CD4-positive, alpha-beta T cell treated with Interleukin-10 for 1 hour (primary cell): ENCODE data around the gene SDHB.
"Not testable (repeated sequence)": the region's sequence is repeated elsewhere in the genome, so short reads cannot be mapped to it uniquely, and the experiment has no call there.

ENCODE experiments used
- DNase-seq: peaks from one replicate; pipeline ENCODE4 v3.0.0-alpha.2; 2020

Gene SDHB

DNA sequence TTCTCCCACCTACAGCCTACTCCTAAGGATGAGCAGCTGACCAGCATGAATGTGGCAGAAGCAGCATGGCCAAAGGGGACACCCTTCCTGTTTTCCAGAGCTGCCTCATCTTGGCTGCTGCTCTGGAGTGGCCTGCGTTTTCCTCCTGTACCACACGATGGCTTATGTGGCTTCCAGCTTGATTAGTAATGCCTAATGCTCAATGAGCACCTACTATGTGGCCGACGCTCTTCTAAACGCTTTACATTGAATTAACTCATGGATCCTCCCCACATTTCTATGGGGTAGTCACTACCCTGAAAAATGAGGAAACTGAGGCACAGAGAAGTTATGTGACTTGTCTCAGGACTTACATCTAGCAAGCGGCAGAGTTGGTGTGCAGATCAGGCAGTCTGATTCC, 18.0 kb upstream of the SDHB start:
- no peak for DNase-seq

DNA sequence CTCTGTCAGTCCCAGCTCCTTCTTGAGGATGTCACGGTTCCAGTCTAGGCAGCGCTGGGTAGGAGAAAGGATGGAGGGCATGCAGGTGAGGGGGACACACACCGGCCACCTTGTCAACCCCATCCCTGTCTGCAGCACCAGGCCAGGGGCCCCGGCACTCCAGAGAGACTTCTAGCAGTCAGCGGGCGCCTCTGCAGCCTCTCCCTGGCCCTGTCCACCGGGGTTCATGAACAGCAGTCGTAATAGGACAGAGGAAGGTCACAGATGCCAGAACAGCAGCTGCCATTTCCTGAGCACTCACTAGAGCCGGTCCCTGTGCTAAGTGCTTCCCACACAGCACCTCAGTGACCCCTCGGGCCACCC, 16.3 kb upstream of the SDHB start:
- DNase-seq: no peak

DNA sequence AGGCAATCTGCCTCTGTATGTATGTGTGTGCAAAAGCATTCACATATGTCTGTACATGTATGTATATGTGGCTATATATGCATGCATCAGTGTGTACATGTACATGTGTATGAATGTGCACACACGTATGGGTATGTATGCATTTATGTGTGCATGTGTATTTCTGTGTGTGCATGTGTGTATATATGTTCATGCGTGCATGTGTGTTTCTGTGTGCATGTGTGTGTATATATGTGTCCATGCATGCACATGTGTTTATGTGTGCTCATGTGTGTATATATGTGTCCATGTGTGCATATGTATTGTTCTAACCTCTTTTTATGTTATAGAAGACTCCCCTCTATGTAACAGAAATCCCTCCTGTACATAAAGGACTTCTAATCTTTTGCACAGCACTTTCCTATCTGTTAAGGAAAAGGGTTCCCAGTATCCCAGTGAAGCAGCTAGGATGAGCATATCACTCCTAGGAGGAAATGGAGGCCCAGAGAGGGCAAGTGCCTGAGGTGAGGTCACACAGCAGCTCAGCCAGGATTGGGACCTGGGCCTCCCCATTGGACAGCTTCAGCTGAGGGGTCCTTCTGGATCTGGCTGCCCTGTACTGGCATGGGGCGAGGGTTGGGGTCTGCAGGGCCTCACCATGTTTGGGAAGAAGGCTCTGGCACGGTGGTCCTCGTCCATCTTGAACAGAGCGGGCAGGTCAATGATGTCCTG, 15.8 kb upstream of the SDHB start:
- DNase-seq: no peak

DNA sequence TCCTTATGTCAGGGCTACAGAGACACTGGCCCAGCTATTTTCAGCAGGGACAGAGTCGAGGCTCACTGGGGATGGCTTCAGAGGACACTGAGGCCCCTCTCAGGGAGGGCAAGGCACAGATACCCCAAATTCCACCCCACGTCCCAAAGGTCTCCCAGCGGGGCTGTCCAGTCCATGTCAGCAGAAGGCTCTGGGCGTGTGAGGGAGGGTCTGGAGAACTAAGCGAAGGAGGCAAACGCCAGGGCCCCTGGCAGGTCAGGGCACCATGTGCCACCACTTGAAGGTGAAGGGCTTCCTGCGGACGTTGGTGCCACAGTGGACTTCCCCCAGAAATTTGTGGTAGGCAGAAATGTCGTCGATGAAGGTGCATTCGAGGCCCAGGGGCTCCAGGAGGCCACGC, 15.0 kb upstream of the SDHB start:
- no peak for DNase-seq

DNA sequence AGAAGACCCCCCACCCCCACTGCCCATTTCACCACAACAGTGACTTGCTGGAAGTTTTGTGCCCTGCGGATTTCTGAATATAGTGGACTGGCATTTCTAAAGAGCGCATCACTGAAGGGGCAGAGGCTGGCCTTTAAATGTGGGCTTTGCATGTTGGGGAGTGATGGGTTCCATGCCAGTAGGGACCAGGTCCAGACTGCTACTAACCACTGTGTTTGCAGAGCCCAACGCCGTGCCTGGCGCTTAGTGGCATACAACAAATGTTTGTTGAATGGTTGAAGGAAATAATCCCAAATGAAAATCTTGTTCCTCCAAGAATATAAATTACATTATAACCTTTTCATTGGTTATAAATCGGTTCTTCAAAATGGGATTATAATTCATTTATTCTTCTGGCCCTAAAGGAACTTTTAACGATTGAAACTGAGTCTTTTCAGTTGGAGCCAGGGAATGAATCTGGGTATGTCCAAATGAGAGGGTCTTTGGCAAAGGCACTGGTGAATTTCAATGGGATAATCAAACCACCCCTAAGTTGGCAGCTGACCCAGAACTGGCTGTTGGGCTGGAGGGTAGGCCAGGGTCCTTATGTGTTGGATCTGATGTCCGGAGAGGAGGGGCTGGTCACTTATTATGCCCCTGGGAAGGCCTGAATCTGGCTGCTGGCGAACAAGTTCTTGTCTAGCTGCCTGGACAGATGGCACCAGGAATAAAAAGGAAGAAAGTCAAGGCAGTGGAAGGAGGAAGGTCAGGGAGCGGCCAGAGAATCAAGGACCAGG, 13.8 kb upstream of the SDHB start:
- DNase-seq: no peak

DNA sequence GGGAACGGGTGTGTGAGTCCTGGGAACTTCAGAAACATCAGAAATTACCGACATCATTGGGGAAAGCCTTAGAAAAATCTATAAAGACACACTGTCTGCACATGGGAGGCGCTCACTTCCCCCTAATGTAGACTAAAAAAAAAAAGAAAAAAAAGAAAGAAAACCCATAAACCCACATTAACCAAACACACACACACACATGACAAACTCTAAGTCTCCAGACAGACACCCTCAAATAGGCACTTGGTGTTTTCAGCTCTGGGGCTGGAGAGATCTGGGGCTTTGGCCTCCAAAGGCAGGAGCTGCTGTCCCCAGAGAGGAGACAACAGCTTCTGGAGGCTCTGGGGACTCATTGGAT, 13.2 kb upstream of the SDHB start:
- no peak for DNase-seq

DNA sequence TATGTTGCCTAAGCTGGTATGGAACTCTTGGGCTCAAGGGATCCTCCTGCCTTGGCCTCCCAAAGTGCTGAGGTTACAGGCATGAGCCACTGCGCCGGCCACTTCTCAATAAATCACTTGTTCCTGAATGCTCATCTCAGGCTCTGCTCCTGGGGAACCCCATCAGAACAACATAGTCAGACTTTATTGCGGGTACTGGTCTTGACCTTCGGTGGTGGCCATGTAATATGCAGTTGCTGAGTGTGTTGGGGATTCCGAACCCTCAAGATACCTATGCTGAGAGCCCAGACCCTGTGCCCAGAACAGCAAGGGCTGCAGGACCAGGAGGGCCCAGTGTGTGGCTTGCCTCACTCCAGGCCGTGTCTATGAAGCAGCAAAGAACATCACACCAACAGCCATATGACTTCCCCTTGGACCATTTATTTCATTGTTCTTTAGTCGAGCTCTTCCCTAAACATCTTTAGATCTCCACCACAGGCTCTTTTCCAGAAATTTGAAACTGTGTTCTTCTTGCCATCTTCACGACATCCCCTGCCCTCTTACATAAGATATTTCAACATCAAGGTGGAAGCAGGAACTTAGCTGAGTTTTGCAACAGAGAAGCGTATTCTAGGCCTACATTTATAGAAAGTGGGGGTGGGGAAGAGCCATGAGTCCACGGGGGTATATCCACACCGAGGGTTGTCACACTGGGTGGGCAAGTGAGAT, 12.7 kb upstream of the SDHB start:
- no peak for DNase-seq

DNA sequence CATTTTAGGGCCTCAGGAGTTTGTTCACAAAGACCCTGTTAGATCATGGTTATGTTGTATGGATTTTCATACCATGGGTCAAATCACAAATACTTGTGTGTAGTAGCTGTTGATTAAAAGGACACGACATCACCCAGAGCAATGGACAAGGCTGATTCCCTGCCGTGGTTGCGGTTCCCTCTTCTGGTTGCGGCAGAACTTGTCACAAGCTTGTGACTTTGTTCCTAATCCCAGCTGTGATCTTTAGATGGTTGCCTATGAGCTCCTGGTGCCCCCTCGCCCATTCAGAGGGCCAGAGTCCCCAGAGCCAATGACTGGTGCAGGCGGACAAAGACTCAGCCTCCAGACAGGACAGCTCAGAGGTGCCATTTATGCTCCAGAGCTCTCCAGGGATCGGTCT, 11.8 kb upstream of the SDHB start:
- no peak for DNase-seq

DNA sequence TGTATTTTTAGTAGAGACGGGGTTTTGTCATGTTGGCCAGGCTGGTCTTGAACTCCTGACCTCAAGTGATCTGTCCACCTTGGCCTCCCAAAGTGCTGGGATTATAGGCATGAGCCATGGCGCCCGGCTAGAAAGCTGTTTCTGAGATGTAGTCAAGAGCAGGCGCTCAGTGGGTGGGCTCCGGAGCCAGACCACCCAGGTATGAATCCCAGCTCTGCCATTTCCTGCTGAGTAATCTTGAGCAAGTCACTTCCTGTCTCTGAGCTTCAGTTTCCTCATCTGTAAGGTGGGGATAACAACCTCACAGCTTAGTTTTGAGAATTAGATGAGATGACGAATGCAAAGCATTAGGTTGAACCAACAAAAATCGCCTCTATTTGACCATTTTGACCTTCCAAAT, 8.9 kb upstream of the SDHB start:
- not testable (repeated sequence) for DNase-seq

DNA sequence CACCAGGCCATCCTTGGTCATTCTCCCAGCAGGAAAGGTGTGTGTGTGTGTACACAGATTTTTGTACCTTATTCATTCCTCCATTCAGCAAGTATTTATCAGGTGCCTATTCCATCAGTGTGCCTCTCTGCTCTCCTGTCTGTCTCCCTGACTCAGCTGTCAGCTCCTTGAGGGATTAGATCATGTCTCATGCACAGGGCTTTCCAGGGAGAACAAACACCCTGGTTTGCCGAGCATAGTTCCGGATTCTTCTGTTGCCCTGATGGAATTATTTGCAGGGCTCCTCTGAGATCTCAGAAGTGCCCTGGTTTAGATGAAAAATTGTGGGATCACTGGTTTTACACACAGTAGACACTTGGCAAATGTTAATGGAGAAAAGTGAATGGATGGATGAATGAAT, 8.1 kb upstream of the SDHB start:
- no peak for DNase-seq

DNA sequence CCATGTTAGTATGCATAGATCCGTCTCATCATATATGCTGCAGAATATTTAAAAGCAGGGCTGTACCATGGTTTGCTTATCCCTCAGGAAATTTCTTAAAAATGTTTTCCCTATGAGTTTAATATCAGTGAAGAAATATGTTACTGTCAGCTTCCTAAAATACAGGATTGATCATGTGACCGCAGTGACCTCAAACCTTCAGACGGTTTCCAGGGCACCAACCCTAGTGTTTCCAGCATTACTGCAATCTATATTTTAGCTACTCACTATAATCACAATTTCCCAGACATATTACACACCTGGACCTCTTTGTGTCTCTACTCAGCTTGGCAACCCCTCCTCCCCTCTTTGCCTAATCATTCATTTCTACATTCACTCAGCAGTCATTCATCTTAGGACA, 7.7 kb upstream of the SDHB start:
- DNase-seq: no peak

DNA sequence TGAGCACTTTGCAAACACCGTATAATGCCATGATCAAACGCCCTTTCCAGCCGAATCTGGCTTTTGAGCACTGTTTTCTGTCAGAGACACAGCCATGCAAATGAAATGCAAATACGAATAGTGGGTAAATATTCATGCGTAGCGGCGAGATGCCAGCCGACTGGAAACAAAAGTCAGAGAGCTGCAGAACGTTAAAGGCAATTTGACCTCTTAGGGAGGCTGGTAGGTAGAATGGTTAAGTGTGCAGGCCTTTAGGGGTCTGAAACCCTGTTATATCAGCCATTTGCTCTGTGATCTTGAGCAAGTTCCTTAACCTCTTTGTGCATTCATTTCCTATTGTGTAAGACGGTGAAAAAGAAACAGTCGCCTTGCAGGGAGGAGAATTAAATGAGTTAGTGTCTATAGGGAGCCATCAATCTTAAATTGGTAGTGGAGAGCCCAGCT, 6.5 kb upstream of the SDHB start:
- DNase-seq: no peak

DNA sequence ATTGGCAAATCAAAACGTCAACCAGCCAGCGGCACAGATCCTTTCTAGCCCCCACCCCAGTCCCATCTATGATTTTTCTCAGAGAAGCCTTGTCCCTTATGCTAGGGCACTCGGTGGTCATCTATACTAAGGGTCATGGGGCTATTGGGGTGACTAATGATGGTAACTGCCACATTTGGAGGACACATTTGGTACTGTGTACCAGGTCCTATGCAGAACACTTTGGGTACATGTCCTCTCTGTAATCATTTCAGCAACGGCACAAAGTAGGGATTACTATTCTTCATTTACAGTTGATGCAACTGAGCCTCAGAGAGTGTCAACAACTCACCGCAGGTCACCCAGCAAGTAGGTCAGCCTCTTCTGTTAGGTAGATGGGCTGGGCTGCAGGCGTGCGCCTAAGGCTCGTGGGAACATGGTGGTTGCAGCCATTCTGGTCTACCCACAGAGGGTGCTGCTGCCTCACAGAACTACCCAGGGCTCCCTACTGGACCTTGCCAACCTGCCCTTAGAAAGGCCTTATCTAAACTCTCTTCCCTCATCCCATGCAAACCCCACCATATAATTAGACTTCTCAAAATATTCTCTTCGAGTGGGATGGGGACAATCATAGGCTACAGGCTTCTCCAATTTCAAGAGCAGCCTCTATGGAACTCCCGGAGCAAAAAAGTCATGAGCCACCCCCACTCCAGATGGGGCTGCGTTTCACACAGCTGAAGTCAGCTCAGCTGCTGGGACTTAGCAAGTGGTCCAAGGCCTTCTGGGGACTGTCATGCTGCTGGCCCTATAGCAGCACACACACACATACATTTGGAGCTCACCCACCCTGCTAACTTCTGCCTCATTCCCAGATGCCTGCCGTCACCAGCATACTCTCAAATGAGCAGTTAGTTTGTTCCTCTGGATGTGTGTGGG, 5.8 kb upstream of the SDHB start:
- peak; percentile 42 for DNase-seq

DNA sequence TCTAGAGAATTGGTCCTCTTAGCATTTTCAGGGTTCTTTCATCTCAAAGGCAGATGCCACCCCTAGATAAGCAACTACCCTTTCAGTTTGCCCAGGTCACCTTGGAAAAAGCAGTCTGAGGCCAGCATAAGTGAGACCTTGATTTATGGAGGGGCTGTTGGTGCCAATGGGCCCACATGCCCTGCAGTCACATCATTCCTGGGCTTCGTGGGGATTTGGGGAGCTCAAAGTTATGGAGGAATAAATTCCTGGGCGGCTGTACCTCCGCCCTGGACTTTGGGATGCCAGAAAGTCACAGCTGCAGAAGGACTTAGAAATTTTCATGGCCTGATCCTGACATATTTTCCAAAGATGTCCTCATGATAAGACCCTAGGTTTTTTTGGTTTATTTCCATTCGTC, 2.7 kb upstream of the SDHB start:
- no peak for DNase-seq

DNA sequence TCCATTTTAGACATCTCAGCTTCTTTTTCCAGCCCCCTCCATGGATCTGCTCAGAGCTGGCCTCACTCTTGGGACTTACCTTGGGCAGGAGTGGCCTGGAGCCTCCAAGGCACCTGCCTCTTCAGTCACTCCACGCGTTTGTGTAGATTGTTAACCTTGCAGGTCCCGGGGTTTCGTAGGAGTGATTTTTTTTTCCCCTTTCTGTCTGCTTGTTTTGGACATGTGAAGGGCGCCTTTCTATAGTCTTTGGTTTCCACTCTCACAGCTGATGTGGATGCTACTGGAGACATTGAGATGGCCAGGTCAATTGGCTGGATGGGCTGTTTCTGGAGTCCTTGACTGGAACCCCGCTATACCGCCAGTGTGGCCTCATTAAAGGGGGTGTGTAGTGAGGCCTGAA, 2.0 kb upstream of the SDHB start:
- no peak for DNase-seq

DNA sequence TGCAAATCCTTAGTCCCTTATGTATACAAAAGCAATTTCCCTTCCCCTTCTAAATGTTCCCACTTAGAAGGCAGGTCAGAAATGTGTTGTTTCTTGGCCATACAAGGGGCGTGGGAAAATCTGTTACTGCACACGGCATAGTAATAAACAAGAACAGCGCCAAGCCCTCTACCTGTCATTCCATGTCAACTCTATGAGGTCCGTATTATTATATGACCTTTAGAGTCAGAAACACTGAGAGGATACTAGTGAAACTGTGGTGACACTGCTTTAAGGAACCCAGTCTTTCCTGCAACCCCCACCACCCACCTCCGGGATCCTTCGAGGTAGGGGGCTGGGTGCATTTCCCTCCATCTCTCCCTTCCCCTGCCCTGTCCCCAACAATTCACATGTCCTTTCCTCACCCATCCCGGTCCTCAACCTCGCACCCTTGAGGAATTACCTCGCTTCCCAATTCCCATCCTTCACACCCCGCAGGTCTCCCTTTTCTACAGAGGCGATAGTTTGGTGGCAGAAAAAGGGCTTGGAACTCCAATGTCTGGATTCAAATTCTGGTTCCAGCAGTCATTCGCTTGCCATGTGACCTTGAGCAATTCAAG, 647 bp downstream of the SDHB start:
- DNase-seq: no peak

DNA sequence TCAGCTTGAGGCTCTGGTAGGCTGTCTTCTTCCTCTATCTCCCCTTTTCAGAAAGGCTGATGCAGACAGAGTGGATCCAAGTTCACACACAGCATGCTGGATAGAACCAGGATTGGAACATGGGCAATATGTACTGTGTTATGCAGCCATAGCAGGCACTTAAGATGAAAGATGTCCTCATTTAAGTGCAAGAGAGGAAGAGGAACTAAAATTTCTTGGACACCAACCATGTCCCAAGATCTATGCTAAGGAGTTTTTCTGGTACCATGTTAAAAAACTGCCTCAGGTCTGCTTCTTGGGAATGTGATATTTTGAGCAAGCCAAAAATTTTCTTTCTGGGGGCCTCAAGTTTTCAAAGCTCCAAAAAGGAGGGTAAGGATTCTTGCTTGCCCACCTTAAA, 1.2 kb downstream of the SDHB start:
- DNase-seq: no peak

DNA sequence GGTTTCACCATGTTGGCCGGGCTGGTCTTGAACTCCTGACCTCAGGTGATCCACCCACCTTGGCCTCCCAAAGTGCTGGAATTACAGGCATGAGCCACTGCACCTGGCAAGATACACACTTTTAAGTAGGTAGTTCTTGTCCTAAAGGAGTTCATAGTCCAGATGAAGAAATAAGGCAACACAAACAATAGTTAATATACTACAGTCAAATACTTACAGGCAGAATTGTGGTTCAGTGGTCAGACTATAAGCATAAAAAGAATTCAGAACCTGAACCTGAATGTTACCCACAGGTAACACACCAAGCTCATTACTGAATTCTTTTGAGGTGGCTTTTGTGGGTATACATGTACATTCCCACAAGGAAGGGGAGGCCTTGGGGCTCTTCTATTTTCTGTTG, 1.8 kb downstream of the SDHB start:
- DNase-seq: no peak

DNA sequence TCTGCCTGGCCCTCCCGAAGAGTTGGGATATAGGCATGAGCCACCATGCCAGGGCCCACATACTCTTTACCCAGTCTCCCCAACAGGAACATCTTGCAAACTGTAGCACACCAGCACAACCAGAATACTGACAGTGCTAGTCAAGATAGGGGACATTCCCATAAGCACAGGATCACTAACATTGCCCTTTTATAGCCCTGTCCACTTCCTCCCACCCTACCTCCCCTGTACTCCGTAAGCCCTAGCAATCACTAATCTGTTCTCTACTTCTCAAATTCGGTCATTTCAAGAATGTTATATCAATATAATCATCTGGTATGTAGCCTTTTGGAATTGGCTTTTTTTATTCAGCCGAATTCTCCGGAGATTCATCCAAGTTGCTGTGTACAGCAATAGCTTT, 5.9 kb downstream of the SDHB start:
- no peak for DNase-seq

DNA sequence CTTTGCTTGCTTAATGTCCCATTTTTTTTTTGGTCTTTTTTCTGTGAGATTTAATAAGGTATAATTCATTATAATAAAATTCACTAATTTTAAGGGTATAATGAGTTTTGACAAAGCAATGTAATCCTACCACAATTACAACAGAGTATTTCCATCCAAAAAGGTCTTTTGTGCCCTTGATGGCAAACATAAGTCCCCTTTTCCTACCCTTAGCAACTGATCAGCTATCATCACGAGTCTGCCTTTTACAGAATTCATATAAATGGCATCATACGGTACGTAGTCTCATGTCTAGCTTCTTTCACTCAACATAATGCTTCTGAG, 7.5 kb downstream of the SDHB start:
- no peak for DNase-seq

DNA sequence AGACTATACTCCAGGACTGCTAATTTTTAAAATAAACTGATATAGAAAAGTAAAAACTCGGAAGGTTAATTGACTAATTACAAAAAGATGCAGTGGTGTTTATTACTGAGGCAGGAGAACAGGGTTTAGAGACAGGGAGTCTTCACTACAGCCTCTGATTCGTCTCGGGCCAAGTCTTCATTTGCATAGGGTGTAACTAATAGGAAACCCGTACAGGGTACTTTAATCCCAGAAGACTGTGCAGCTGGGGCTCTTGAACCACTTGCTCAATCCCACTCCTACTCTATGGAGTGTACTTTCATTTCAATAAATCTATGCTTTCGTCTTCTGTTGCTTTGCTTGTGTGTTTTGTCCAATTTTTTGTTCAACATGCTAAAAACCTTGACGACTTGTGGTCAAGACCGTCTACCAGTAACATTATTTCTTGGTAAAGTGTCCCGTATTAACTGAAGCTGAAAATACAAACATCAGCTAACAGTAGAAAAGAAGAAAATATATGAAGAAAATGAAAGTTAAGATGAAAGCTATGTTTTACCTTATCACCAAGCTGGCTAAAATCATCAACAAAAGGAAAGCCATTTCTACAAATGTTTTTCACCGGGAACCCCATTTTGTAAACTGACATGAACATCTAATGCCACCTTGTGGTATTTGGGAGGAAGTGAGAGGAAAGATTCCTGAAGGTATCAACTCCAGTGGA, 8.0 kb downstream of the SDHB start:
- peak; percentile 54 for DNase-seq

DNA sequence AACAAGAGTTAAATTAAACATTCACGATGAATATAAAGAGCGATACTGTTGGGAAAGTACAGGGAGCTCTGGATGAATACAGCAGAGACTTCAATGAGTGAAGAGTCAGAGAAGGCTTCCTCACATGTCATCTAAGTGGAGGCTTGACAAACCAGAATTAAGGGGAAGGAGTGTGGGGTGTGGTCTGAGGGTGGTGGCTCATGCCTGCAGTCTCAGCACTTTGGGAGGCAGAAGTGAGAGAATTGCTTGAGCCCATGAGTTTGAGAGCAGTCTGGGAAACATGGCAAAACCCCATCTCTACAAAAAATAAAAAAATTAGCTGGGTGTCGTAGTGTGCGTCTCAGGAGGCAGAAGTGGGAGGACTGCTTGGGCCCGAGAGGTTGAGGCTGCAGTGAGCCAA, 8.7 kb downstream of the SDHB start:
- DNase-seq: no peak
